T-helper 22 cell (primary cell): ENCODE measurements around the gene DDIT4.
"Not testable (repeated sequence)": the region's sequence is repeated elsewhere in the genome, so short reads cannot be mapped to it uniquely, and the experiment has no call there.

Source experiments
- DNase-seq: peaks from one replicate; pipeline ENCODE4 v3.0.0-alpha.2; 2020; ENCODE audit warnings: low read depth

Gene DDIT4

GRCh38 chr10:72295330-72295910 lies 21.7 kb downstream of the DDIT4 start:
- no peak for DNase-seq

GRCh38 chr10:72296829-72297280 lies 23.1 kb downstream of the DDIT4 start:
- DNase-seq: not testable (repeated sequence)

GRCh38 chr10:72297281-72297804 lies 23.6 kb downstream of the DDIT4 start:
- peak; percentile 98 for DNase-seq

- DNase-seq: peak; percentile 87
These were observed 24.3 kb downstream of the DDIT4 start for GRCh38 chr10:72297805-72298591.

- no peak for DNase-seq
These were observed 25.1 kb downstream of the DDIT4 start for GRCh38 chr10:72298592-72299519.

- DNase-seq: no peak
These were observed 29.9 kb downstream of the DDIT4 start for GRCh38 chr10:72303424-72304128.

- no peak for DNase-seq
These were observed 32.6 kb downstream of the DDIT4 start for GRCh38 chr10:72306215-72306760.

GRCh38 chr10:72307711-72308110 lies 34.0 kb downstream of the DDIT4 start:
- not testable (repeated sequence) for DNase-seq

GRCh38 chr10:72308320-72308987 lies 34.7 kb downstream of the DDIT4 start:
- DNase-seq: no peak

GRCh38 chr10:72309290-72310240 lies 35.8 kb downstream of the DDIT4 start:
- DNase-seq: no peak

GRCh38 chr10:72310241-72310633 lies 36.5 kb downstream of the DDIT4 start:
- DNase-seq: no peak

- no peak for DNase-seq
These were observed 36.9 kb downstream of the DDIT4 start for GRCh38 chr10:72310636-72311035.

GRCh38 chr10:72311667-72312066 lies 37.9 kb downstream of the DDIT4 start:
- DNase-seq: no peak

- DNase-seq: no peak
These were observed 39.2 kb downstream of the DDIT4 start for GRCh38 chr10:72312865-72313391.

- DNase-seq: no peak
These were observed 40.5 kb downstream of the DDIT4 start for GRCh38 chr10:72314263-72314662.

GRCh38 chr10:72315054-72315453 lies 41.3 kb downstream of the DDIT4 start:
- DNase-seq: no peak

- no peak for DNase-seq
These were observed 42.1 kb downstream of the DDIT4 start for GRCh38 chr10:72315611-72316385.

- DNase-seq: no peak
These were observed 42.6 kb downstream of the DDIT4 start for GRCh38 chr10:72316386-72316700.
